Activated CD4-positive, alpha-beta T cell treated with anti-CD3 and anti-CD28 coated beads, Interleukin-10, Interleukin-2, amounts not matched to agents 100 ng/mL and 50 ng/mL, durations not matched to agents 16 hours and 8 hours (primary cell): Measurements from ENCODE around the gene SPSB3.
A peak's percentile ranks its signal among the peaks of the same experiment; 100 is the strongest.

Experiments used
- DNase-seq: peaks from one replicate; pipeline ENCODE4 v3.0.0-alpha.2; 2020

The SPSB3 gene

DNA sequence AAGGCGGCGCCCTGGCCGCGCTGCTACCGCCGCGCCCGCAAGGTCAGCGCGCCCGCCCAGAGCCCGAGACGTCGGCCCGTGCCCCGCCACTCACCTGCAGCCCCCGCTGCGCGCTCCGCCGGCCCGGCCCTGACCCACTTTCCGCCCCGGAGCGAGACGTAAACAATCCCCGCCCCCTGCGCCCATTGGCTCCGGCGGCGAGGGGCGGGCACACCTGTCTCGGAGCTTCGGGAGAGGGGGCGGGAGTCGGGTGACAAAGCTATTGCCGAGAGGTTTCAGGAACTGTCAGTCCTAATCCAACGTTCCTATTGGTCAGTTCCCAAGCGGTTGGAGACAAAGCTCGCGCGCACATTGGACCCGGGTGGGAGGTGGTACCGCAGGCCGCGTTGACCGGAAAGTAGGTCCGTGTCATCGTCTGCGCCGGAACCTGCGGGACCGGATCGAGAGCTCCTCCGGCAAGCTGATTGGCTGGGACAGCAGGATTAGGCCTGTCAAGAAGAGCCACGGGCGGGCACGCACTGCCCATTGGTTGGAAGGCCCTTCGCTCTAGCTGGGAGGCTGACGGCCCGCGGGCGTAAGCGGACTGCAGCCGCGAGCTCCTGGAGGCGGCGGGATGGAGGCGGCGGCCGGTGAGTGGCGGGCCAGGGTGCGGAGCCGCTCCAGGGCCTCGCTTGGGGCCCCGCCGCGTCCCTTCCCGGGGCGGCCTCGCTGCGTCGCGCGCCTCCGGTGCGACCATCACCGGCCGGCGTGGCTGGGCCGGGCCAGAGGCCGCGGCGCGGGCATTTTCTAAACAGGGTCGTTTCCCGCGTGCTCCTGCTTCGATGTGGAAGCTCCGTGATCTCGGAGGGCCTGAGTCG is at the start of gene SPSB3, which contains the start of gene NUBP2:
Gene SPSB3, minus strand, starts transcription at position 164 of the 857 bp plus-strand sequence. CDS start 1,088 bp downstream, outside the sequence.
Gene NUBP2, plus strand, starts transcription at position 553 of the 857 bp plus-strand sequence. Its CDS starts 61 bp downstream, at position 614.
- peak; percentile 100 for DNase-seq

DNA sequence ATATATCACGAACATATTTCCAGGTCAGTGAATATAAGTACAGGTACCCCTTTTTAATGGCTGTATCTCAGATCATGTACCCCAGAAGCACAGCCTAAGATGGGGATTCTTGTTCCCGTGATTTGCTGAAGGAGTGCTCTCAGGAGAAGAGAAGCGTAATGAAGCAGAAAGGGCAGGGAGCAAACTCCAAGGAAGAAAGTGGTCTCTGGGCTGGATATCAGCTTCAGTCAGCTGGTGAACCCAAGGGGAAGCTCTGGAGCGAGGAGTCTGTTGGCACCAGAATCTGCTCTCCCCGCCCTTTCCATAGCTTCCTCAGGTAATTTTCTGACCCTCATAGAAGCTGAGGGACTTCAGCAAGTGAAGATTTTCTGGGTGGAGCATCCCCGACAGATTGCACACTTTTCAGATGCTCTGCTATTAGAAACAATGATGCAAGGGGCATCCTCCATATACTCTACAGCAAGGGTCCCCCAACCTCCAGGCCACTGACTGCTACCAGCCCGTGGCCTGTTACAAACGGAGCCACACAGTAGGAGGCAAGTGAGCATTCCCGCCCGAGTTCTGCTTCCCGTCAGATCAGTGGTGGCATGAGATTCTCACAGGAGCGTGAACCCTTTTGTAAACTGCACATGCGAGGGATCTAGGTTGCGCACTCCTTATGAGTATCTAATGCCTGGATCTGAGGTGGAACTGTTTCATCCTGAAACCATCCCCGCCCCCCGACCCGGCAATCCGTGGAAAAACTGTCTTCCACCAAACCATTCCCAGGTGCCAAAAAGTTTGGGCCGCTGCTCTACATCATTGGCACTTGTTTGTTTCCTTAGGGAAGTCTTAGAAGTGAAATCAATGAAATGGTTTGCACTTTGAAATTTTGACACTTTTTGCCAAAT is 49.1 kb upstream of the SPSB3 start:
- no peak for DNase-seq

DNA sequence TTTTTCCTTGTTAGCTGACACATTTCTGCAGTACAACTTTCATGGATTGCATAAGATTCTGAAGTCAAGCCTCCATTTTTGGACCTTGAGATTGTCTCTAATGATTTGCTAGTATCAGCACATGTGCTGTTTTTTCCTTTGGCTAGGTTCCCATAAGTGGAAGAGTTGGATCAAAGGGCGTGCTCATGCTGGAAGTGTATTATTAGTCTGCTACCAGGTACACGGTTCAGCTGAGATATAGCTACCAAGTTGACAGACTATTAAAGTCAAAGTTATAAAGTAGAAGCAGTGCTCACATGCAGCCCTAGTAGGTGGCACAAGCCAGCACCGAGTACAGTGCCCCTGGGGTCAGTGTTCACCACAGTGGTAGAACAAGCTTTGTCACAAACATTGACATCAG is 47.8 kb upstream of the SPSB3 start:
- DNase-seq: no peak

DNA sequence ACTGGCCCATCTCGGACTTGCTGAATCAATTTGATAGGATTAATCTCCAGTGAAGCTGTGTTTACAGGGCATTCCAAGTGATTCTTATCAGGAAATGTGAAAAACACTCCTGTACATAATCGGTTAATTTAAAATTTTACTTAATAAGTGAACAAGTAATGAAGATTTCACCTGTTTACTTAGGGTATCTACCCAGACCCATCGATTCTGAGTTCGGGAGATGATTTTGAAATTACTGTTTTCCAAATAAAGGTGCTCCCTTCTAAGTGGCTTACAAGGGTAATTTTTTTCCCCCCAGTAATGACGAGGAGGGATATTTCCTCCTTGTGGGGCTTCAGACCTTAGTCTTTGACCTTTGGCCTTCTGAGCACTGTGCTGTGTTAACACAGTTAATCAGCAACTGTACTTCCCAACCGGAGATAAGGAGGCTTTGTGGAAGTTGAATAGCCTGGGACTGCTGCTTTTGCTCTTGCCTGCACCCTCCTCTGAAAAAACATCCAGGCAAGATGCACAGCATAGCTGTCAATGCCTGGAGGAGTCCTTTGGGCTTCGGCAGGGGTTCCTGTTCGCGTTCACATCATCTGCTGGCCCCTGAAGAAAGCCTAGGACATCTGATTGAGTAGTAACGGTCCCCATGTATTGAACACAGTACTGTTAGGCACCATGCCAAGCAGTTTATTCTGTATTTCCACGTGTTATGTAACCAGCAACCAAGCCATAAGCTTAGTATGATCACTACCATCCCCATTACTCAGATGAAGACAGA is 46.5 kb upstream of the SPSB3 start:
- no peak for DNase-seq

DNA sequence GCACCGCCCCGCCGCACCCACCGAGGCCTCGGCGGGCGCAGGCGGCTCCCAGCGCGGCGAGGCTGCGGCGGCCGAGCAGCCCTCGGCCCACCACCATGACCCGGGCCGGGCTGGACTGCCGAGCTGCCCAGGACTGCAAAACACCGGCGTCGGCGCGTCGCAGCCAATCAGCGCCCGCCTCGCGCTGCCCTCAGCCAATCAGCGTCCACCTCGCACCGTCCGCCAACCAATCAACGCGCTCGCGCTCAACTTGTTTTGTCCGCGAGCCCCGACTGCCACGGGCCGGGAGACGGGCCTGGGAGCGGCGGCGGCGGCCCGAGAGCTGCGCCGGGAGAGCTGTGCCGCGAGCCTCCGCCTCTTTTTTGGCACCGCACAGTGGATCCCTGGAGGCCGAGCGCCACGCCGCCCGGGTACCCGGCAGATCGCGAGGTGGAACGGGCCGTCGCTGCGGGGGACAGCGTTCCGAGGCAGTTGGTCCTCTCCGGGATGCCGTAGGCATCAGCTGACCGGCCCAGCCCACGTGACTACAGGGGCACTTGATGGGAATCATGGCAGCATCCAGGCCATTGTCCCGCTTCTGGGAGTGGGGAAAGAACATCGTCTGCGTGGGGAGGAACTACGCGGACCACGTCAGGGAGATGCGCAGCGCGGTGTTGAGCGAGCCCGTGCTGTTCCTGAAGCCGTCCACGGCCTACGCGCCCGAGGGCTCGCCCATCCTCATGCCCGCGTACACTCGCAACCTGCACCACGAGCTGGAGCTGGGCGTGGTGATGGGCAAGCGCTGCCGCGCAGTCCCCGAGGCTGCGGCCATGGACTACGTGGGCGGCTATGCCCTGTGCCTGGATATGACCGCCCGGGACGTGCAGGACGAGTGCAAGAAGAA is 44.6 kb upstream of the SPSB3 start, which contains the start of the genes FAHD1 and HAGH:
Gene FAHD1, plus strand, starts transcription at position 516 of the 883 bp plus-strand sequence. Its CDS starts 33 bp downstream, at position 549.
Gene HAGH, minus strand, starts transcription at position 135 of the 883 bp plus-strand sequence. Its CDS starts 38 bp downstream, at position 97.
- peak; percentile 93 for DNase-seq

DNA sequence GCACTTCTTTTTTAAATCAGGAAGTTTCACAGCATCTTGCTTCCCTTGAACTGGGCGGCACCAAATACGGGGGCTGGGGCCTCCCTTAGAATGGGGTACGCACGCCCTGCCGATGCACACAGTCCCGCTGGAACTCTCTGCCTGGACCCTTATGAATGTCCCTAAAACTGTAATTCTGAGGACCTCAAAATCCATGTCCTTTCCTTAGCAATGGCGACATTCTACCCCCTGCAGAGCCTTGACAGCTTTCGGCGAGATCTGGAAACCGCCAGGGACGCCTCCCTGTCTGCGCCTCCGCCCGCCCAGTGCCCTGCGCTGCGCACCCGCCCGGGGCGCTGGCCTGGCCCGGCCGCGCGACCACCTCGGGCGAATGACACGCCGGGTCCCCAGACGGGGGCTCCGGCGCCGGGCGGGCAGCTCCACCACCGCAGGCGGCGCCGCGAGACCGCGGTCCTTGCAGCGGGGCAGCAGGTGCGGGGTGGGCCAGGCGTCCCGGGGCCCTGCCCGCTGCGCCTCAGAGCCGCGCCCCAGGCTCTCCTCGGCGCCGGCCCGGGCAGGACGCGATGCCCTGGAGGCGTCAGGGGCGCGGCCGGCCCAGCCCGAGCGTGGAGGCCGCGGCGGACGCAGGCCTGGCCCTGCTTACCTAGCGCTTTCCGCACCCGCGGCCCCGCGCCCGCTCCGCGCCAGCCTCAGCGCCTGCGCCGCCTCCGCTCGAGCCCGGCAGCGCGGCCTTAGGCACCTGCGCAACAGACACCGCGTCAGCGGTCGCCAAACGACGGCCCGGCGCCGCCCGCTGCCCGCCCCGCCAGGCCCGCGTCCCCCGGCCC is 43.7 kb upstream of the SPSB3 start:
- DNase-seq: peak; percentile 72

DNA sequence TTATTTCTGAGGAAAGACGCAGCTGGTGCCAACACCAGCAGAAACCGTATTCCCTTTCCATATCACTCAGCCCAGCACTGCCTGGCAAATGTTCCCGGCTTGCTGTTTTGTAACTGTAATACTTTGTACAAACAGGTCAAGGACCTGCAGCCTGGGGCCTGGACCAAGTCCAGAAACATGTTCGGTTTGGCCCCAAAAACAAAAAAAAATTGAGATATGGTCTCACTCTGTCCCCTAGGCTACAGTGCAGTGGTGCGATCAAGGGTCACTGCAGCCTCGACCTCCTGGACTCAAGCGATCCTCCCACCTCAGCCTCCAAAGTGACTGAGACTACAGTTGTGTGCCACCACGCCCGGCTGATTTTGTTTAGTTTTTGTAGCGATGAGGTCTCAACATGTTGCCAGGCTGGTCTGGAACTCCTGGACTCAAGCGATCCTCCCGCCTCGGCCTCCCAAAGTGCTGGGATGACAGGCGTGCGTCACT is 43.1 kb upstream of the SPSB3 start:
- DNase-seq: no peak

DNA sequence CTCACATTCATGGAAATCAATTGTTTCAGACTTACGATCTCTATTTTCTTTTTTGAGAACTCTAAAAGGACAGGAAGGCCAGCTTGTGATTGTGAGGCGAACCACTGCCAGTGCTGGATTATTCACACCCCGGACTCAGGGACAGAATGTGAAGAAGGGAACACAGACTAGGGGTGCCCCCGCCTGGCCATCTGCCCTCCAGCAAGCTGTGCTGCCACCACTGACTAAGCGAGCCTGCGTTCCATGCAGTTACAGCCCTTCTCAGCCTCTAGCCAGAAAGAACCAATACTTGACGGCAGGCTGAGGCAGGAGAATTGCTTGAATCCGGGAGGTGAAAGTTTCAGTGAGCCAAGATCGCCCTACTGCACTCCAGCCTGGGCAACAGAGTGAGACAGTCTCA is 41.5 kb upstream of the SPSB3 start:
- peak; percentile 23 for DNase-seq

DNA sequence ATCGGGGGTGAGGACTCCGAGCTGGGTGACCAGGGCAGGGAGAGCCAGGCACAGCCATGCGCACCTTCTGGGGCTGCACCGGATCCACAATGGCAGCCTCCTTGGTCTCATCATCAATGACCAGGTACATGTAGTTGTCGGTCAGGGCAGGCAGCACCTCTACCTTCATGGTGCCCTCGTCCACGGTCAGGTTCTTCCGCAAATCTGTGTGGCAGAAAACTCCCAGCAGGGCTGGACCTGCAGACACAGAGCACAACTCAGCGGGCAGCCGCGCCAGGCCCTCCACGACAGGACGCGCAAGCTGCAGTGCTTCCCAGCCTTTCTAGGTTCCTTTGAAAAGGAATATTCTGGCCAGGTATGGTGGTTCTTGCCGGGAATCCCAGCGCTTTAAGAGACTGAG is 40.4 kb upstream of the SPSB3 start:
- no peak for DNase-seq

DNA sequence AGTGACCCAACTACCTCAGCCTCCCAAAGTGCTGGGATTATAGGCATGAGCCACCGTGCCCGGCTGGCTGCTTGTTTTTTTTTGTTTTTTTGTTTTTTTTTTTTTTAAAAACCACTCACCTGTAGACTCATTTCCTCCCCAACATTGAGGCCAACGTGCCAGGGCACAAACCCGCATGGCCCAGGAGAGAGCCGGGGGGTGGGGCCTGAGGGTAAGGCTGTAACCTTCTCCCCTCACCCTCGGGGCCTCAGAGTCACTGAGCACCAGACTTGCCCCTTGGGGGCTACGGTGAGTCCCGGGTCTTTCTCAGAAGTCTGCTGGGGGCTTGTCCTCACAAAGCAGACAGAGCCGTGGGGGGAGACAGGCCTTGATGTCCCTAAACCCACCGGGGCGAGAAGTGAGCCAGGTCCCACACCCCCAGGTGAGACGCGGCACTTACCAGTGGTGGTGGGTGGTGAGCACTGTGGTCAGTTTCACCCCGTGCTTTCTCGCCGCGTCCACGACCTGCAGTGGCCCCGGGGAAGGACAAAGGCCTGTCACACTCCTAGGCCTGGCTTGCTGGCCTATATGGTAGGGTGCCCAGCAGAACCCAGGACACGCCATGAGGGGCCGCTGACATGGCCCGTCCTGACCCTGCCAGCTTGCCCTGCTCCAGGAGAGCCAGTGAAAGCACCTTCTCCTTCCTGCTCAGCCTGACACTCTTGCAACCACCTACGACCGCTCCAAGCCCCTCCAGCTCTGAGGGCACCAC is 39.7 kb upstream of the SPSB3 start:
- no peak for DNase-seq

DNA sequence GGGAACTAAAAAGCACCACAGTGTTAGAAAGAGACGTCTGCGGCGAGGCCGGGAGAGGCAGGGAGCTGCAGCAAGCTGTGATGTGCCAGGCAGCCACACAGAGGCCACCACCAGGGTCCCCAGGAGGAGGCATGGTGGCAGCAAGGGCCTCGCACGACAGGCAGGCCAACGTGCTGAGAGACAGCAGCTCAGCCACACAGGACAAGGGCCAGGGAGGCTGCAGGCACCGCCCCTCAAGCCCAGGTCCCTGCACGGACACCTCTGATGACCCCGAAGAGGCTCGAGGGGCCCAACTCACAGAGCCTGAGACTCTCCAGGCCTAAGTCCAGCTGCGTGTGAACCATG is 38.5 kb upstream of the SPSB3 start:
- DNase-seq: no peak

DNA sequence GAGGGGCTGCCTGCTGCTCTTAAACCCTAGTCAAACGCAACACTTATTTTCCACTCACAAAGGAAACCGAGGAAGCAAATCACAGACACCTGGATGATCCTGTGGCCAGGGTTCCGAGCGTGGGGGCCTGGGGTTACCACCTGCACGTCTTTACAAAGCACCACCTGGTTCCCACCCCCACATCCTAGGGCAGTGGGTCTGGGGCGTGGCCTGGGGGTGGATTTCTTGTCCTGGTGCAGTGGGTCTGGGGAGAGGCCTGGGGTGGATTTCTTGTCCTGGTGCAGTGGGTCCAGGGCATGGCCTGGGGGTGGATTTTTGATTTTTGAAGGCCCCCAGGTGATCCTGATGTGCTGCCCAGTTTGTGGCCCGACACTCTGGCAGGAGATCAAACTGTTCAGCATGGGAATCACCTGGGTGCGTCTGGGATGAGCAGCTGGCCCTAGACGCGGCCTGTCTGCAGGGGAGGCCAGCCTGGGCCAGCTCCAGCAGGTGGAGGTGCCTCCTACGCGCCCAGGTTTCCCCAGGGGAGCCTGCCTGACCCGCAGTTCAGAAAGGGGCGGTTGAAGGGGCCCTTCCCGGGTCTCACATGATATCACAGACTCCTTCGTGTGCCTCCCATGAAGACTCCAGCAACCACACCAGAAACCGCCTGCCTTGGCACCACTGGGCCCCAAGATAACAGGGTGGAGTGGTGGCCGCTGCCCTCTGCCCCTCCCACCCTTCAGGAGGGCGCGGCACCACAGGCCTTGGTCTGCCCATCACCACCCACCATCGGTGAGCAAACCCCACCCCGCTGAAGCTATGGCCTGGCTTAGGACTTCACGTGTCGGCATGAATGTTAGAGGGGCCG is 38.0 kb upstream of the SPSB3 start:
- DNase-seq: no peak

DNA sequence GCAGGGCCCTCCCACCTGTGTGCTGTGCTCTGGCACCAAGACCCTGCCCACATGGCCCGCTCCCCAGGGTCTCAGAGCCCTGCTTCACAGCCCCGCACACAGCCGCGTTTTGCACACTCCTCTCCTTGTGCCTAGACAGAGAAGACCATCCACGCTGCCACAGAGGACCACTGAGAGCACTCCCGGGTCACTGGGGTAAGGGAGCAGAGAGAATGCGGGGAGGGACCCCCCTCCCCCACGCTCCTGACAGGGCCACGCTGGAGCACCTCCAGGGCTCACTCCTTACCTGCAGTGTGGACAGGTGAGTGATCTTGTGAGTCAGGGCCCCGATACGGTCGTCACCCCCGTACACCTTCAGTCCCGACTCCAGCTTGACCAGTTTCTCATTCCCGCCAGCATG is 37.2 kb upstream of the SPSB3 start:
- DNase-seq: no peak

DNA sequence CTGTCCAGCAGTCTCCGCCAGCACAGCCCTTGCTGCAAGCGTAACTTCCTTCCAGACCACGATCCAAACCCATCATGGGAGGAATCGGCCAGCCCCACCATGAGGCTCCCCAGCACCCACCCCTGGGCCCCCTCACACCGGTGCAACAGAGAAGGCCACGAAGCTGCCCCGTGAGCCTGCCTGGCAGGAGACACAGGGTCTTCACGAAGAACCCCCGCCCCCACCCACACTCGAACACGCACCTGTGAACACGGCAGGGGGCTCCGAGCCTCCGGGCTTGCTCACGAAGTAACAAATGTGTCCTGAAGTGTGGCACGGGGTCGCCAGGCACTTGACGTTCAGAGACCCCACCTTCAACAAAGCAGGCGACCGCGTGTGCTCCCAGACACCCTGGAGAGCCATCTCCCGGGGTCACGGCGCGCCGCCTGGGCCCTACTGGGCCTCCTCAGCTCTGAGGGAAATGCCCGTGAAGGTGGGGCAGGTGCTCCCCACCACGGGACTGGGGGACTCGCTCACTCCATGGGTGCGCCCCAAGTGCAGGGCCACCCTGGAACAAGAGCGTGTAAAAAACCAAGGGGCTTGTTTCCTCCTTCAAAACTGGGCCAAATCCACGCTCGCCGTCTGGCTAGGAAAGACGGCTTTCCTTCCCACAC is 36.6 kb upstream of the SPSB3 start:
- no peak for DNase-seq

DNA sequence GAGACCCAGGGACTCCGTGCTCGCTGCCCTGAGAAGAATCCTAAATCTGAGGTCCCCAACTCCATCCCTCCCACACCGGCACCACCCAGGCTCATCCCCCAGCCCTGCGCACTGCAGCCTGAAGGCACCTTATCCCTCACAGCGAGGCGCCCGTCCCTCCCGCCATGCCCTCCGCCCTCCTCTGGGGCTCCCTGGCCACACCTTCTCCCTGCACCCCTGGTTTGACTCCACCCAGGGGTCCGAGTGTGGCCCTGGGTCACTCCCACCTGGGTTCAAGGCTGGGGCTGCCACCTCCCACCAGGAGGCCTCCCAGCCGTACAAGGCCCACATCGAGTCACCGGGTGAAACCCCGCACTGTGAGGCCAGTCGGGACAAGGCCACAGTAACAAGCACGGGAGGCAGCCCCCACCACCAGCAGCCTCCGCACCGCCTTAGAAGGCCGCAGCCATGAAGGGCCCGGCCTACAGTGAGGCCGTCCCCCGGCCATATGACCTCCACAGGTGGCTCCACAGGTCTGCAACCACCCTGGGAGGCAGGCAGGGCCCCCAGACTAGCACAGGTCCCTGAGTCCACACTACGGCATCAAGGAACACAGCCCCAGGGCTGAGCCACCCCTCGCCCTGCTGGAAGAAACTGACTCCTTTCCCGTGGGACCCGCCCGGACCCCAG is 36.0 kb upstream of the SPSB3 start:
- DNase-seq: no peak

DNA sequence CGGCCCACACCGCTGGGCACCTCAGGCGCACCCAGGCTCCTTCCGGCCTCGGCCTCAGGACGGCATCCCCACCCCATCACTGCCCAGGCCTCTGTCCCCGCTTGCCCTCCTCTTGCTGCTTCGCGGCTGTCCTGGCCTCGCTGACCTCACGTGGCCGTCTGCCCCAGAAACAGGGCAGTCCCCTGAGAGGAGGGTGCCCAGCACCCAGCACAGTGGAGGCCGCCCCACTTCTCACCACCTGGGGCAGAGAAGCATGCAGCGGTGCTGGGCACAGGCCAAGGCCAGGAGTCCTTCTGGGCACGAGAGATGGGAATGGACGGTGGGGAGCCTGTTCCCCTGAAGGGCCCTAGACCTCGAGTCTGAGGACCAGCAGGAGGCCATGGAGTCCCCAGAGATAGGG is 35.3 kb upstream of the SPSB3 start:
- no peak for DNase-seq

DNA sequence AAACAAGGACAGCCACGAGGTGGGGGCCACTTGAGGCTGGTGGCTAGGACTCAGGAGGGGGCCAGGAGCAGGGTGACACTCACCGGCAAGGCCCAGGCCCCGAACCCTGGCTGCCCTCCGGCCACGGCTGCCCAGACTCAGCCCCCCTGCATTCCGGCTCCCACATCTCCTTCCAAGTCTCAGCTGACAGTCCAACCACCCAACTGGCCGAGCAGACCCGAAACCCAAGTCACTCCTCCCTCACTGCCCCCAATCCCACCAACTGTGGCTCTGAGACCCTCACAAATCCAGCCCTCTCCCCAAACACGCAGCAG is 34.9 kb upstream of the SPSB3 start:
- DNase-seq: no peak
